Measurements from ENCODE around the gene CENPK.

- TF ChIP-seq POLR2A (IDR thresholded peaks at IDR 0.05): no peak
- peak; percentile 41 to 76 (median 67) for TF ChIP-seq CTCF (IDR thresholded peaks at IDR 0.05)
These were observed 79.2 kb downstream of the CENPK start for GRCh38 chr5:65483546-65484346.

Data from adrenal gland (tissue), 5 donors.